SK-N-SH treated with all-trans-retinoic acid at 6 μM for 48 hours (cell line): ENCODE measurements around the gene TTC13.

ENCODE experiments used
- ESRRG ChIP-seq: fragments of 250-450 bp; sonication (Bioruptor Pico); IDR thresholded peaks from 2 replicates; pipeline ENCODE4 v1.6.1; 2021; ENCODE audit warnings: mild to moderate bottlenecking
- GLIS3 ChIP-seq: fragments of 250-450 bp; sonication (Bioruptor Pico); IDR thresholded peaks from 2 replicates; pipeline ENCODE4 v1.5.0; 2020; ENCODE audit warnings: mild to moderate bottlenecking, moderate library complexity
- ISL1 ChIP-seq: fragments of 250-450 bp; sonication (Bioruptor Pico); IDR thresholded peaks from 2 replicates; pipeline ENCODE4 v2.1.2; 2022; ENCODE audit warnings: mild to moderate bottlenecking, moderate library complexity
- SNAI2 ChIP-seq: fragments of 250-450 bp; sonication (Bioruptor Pico); IDR thresholded peaks from 2 replicates; pipeline ENCODE4 v1.5.0; 2020; ENCODE audit warnings: mild to moderate bottlenecking, moderate library complexity
- TCF4 ChIP-seq: fragments of 250-450 bp; sonication (Bioruptor Pico); IDR thresholded peaks from 2 replicates; pipeline ENCODE4 v1.8.0; 2021; ENCODE audit warnings: mild to moderate bottlenecking, moderate library complexity, borderline replicate concordance
- ZFP3 ChIP-seq: fragments of 250-450 bp; sonication (Bioruptor Pico); IDR thresholded peaks from 2 replicates; pipeline ENCODE4 v1.5.0; 2020; ENCODE audit warnings: mild to moderate bottlenecking, moderate library complexity
- ZNF565 ChIP-seq: fragments of 450-650 bp; formaldehyde crosslinking; conservative IDR thresholded peaks from 2 replicates; pipeline ENCODE4 v1.5.0; 2020; ENCODE audit warnings: low read depth, mild to moderate bottlenecking, moderate library complexity
- TF ChIP-seq, protein P1 (sequence below): fragments of 250-450 bp; sonication (Bioruptor Pico); IDR thresholded peaks from 2 replicates; pipeline ENCODE4 v1.8.0; 2020; ENCODE audit warnings: mild to moderate bottlenecking, moderate library complexity, borderline replicate concordance

DNA sequence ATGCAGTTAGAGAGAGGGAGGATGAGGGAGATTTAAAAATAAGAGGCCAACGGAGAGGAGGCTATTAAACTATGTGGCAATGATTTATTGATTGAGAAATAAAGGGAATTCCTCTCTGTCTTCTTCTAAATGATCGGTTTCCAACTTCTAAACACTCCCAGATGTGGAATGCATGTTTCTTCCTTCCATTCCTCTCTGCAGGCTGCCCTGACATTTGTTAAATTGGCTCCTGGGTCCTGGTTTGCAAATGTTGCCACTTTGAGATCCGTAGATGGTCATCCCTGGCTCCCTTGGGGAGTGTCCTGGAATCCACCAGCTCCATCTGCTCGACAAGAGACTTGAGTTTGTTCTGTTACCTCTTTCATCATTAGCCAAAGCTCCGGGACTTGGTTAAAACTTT lies 100.1 kb downstream of the TTC13 start:
- TF ChIP-seq ZNF565 (CRISPR knock-in tag): no peak
- TF ChIP-seq GLIS3: no peak
- TF ChIP-seq TCF4 (CRISPR knock-in tag): no peak
- no peak for TF ChIP-seq ISL1 (CRISPR knock-in tag)
- TF ChIP-seq SNAI2 (CRISPR knock-in tag): no peak
- no peak for TF ChIP-seq ZFP3 (CRISPR knock-in tag)
- TF ChIP-seq, protein P1, sequence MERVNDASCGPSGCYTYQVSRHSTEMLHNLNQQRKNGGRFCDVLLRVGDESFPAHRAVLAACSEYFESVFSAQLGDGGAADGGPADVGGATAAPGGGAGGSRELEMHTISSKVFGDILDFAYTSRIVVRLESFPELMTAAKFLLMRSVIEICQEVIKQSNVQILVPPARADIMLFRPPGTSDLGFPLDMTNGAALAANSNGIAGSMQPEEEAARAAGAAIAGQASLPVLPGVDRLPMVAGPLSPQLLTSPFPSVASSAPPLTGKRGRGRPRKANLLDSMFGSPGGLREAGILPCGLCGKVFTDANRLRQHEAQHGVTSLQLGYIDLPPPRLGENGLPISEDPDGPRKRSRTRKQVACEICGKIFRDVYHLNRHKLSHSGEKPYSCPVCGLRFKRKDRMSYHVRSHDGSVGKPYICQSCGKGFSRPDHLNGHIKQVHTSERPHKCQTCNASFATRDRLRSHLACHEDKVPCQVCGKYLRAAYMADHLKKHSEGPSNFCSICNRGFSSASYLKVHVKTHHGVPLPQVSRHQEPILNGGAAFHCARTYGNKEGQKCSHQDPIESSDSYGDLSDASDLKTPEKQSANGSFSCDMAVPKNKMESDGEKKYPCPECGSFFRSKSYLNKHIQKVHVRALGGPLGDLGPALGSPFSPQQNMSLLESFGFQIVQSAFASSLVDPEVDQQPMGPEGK (CRISPR knock-in tag): no peak
- no peak for TF ChIP-seq ESRRG (CRISPR knock-in tag)
